Neutrophil (primary cell): ENCODE measurements around the gene DNAJA4.

Source experiments
- H3K27ac ChIP-seq: fragments of 200-600 bp; sonication (generic); 2 replicates; pipeline ENCODE4 v1.5.1; 2016; ENCODE audit warnings: mild to moderate bottlenecking, moderate library complexity
- H3K27me3 ChIP-seq: fragments of 200-600 bp; sonication (generic); 2 replicates; pipeline ENCODE4 v1.6.0; 2016; ENCODE audit warnings: mild to moderate bottlenecking
- H3K36me3 ChIP-seq: fragments of 200-600 bp; sonication (generic); 2 replicates; pipeline ENCODE4 v1.5.1; 2017
- H3K4me1 ChIP-seq, 2 experiments: fragments of 200-600 bp in 1 of 2; sonication (generic) in 1 of 2; 1 replicate in 1 of 2; 2 replicates in 1 of 2; pipeline versions ENCODE4 v1.5.1 to v1.6.1; 2013 to 2016; ENCODE audit warnings: low read depth in 1 of 2, low read length in 1 of 2, mild to moderate bottlenecking in 1 of 2, moderate library complexity in 1 of 2; ENCODE audit not compliant: control insufficient read depth in 1 of 2, insufficient read depth in 1 of 2
- H3K4me3 ChIP-seq, 2 experiments: fragments of 200-600 bp in 1 of 2; sonication (generic) in 1 of 2; 1 replicate in 1 of 2; 2 replicates in 1 of 2; pipeline ENCODE4 v1.5.1; 2013 to 2016; ENCODE audit warnings: low read depth in 1 of 2, low read length in 1 of 2, mild to moderate bottlenecking in 1 of 2, moderate library complexity in 1 of 2
- H3K9me3 ChIP-seq: fragments of 200-600 bp; sonication (generic); 2 replicates; pipeline ENCODE4 v1.5.1; 2016
- TF ChIP-seq, protein P1 (sequence below): fragments of 200-600 bp; sonication (generic); IDR thresholded peaks from 2 replicates; pipeline ENCODE4 v1.5.1; 2016; ENCODE audit warnings: antibody characterized with exemption

DNAJA4 gene

GRCh38 chr15:78314181-78314581 is 49.8 kb downstream of the DNAJA4 start:
- H3K4me1 ChIP-seq: no peaks in the 10 kb centered on the region
- no peaks in the 10 kb centered on the region for H3K9me3 ChIP-seq
- no peaks in the 10 kb centered on the region for H3K36me3 ChIP-seq
- TF ChIP-seq, protein P1, sequence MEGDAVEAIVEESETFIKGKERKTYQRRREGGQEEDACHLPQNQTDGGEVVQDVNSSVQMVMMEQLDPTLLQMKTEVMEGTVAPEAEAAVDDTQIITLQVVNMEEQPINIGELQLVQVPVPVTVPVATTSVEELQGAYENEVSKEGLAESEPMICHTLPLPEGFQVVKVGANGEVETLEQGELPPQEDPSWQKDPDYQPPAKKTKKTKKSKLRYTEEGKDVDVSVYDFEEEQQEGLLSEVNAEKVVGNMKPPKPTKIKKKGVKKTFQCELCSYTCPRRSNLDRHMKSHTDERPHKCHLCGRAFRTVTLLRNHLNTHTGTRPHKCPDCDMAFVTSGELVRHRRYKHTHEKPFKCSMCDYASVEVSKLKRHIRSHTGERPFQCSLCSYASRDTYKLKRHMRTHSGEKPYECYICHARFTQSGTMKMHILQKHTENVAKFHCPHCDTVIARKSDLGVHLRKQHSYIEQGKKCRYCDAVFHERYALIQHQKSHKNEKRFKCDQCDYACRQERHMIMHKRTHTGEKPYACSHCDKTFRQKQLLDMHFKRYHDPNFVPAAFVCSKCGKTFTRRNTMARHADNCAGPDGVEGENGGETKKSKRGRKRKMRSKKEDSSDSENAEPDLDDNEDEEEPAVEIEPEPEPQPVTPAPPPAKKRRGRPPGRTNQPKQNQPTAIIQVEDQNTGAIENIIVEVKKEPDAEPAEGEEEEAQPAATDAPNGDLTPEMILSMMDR: no peak
- H3K27me3 ChIP-seq: no peaks in the 10 kb centered on the region
- no peak overlapping the region for H3K27ac ChIP-seq
- no peak overlapping the region for H3K4me3 ChIP-seq

- Histone ChIP-seq H3K4me3 (no peak overlapping the region), H3K4me1 (no peaks in the 10 kb centered on the region), H3K27me3 (no peaks in the 10 kb centered on the region), H3K27ac (no peak overlapping the region), H3K9me3 (no peaks in the 10 kb centered on the region), H3K36me3 (no peaks in the 10 kb centered on the region)
- TF ChIP-seq, protein P1: no peak
Observed at GRCh38 chr15:78315686-78316282, 51.4 kb downstream of the DNAJA4 start.

- H3K27me3 ChIP-seq: no peaks in the 10 kb centered on the region
- H3K27ac ChIP-seq: no peak overlapping the region
- no peak overlapping the region for H3K4me3 ChIP-seq
- TF ChIP-seq, protein P1: no peak
- H3K9me3 ChIP-seq: no peaks in the 10 kb centered on the region
- H3K36me3 ChIP-seq: no peaks in the 10 kb centered on the region
- no peaks in the 10 kb centered on the region for H3K4me1 ChIP-seq
Observed at GRCh38 chr15:78316283-78317083, 52.1 kb downstream of the DNAJA4 start.

- no peaks in the 10 kb centered on the region for H3K27me3 ChIP-seq
- no peak overlapping the region for H3K4me3 ChIP-seq
- no peaks in the 10 kb centered on the region for H3K36me3 ChIP-seq
- H3K4me1 ChIP-seq: no peaks in the 10 kb centered on the region
- H3K9me3 ChIP-seq: no peaks in the 10 kb centered on the region
- H3K27ac ChIP-seq: no peak overlapping the region
- TF ChIP-seq, protein P1: no peak
Observed at GRCh38 chr15:78317145-78317836, 52.9 kb downstream of the DNAJA4 start.

DNA sequence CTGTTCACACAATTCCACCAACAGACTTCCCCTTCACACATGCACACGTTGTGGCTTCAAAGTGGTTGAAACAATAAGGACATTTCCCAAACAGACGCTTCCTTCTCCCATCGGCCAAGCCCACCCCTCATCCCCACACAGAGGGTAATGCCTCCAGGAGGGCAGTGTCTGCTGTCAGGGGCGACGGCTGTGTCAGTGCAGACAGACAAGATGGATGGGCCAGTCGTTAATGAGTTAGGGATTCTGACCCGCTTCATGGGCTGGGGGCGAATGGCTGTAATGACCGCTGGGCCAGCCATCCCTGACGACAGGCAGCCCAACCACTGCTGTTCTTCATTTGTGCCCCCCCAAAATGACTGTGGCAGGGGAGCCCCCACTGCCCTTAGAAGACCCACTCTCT is 55.2 kb downstream of the DNAJA4 start:
- H3K4me3 ChIP-seq: no peak overlapping the region

More for the DNA sequence above, 55.2 kb downstream of the DNAJA4 start:
- H3K4me1 ChIP-seq: no peaks in the 10 kb centered on the region
- no peak overlapping the region for H3K27ac ChIP-seq
- no peaks in the 10 kb centered on the region for H3K36me3 ChIP-seq
- TF ChIP-seq, protein P1: no peak
- no peaks in the 10 kb centered on the region for H3K9me3 ChIP-seq
- no peaks in the 10 kb centered on the region for H3K27me3 ChIP-seq
